Mucosa of stomach (tissue), 1 donor: ENCODE data around the gene DDX31.
A peak's percentile ranks its signal among the peaks of the same experiment; 100 is the strongest.
"Not testable (repeated sequence)": the region's sequence is repeated elsewhere in the genome, so short reads cannot be mapped to it uniquely, and the experiment has no call there.

Experiments used
- H3K27me3 ChIP-seq: one replicate; pipeline ENCODE4 v1.7.0; 2013; ENCODE audit warnings: mild to moderate bottlenecking, low read length; ENCODE audit not compliant: control insufficient read depth, insufficient read depth
- H3K36me3 ChIP-seq: one replicate; pipeline ENCODE4 v1.7.0; 2013; ENCODE audit warnings: low read length; ENCODE audit not compliant: control insufficient read depth, insufficient read depth
- H3K4me1 ChIP-seq: one replicate; pipeline ENCODE4 v1.7.0; 2013; ENCODE audit warnings: mild to moderate bottlenecking, low read length; ENCODE audit not compliant: control insufficient read depth, insufficient read depth
- H3K4me3 ChIP-seq: one replicate; pipeline ENCODE4 v1.7.0; 2013; ENCODE audit warnings: low read length
- H3K9ac ChIP-seq: one replicate; pipeline ENCODE4 v1.7.0; 2013; ENCODE audit warnings: mild to moderate bottlenecking, low read length, moderate library complexity
- H3K9me3 ChIP-seq: one replicate; pipeline ENCODE4 v1.7.0; 2013; ENCODE audit warnings: mild to moderate bottlenecking, low read length, moderate library complexity; ENCODE audit not compliant: control insufficient read depth
- donor health status: Pancreatic carcinoma.

The DDX31 gene

DNA sequence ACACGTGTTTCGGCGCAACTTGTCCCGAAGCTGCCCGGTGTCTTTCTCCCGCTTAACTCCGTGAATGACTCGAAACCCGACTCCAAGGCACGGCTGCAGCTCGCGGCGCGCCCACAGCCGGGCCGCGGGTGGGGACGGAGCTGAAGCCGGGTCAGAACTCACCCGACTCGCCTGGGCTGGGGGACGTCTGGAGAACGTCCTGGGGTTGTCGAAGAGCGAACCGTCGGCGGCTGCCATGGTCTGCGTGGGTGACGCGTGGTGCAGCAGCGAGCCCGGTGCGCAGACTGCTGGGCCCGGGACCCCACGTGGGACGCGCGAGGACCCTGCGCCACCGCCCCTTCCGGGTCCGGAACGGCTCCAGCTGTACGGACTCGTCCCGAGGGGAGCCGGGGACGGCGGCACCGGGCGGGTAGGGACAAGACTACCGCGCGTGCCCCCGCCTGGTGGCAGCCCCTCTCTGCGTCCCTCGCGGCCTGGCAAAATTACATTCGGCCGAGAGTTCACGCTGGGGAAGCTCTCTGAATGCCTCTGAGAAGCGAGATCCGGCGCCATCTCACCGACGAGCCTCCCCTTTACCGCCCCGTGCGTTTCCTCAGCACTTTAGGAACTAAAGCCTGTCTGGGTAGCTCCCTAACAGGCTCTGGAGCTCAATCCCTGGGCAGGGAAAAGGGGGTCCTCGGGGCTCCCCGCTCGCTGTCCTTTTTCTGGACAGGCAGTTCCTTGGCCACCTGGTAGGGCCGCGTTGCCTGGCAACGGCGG is at the start of gene DDX31:
Gene DDX31, minus strand, starts transcription at position 286 of the 759 bp plus-strand sequence. Its CDS starts 49 bp downstream, at position 237.
- H3K36me3 ChIP-seq, result no peaks in the 10 kb centered on the region
- peak within 1 kb of the TSS; percentile 96 for H3K9ac ChIP-seq
- H3K4me3 ChIP-seq, result peak within 1 kb of the TSS; percentile 95
- no peaks in the 10 kb centered on the region for H3K9me3 ChIP-seq
- H3K4me1 ChIP-seq, result peaks cover 27% of the 10 kb centered on the region
- H3K27me3 ChIP-seq, result no peaks in the 10 kb centered on the region

DNA sequence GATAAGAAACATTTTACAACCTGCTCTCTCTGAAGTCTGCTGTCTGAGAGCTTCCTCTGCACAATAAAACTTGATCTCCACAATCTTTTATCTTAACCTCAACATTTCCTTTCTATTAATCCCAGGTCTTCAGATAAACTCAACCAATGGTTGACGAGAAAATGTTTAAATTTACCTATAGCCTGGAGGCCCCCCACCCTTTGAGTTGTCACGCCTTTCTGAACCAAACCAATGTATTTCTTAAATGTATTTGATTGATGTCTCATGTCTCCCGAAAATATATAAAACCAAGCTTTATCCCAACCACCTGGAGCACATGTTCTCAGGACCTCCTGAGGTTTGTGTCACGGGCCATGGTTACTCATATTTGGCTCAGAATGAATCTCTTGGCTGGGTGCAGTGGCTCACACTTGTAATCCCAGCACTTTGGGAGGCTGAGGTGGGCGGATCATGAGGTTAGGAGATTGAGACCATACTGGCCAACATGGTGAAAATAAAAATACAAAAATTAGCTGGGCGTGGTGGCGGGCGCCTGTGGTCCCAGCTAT is 48.7 kb upstream of the DDX31 start:
- H3K36me3 ChIP-seq, H3K9me3 ChIP-seq, H3K4me3 ChIP-seq, H3K27me3 ChIP-seq, H3K4me1 ChIP-seq, H3K9ac ChIP-seq: not testable (repeated sequence)

DNA sequence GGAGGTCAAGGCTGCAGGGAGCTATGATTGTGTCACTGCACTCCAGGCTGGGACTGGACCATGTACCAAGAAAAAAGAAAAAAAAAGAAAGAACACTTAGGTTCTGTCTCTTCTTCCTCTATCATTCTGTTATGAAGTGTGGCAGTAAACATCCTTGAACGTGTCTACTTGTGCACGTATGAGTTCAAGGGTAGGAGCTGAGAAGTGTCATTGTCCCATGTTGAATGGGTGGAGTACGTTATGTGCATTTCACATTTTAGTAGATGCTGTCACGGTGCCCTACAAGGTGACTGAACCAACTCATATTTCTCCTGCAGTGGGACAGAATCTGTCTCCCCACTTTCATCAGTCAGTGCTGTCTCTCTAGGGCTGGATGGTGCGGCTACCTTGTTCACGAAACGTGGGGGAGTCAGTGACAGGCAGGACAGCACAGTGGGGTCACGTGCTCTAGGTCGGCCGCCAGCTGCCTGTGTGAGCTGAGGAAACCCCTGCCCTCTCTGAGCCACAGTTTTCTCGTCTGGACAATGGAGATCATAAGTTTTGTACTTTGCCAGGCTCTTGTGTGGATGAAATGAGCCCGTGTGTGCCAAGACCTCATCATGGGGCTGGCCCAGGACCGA is 47.7 kb upstream of the DDX31 start:
- no peaks in the 10 kb centered on the region for H3K4me1 ChIP-seq
- H3K27me3 ChIP-seq, result peaks cover 8% of the 10 kb centered on the region
- no peak overlapping the region for H3K4me3 ChIP-seq
- no peak overlapping the region for H3K9ac ChIP-seq
- no peaks in the 10 kb centered on the region for H3K36me3 ChIP-seq
- H3K9me3 ChIP-seq, result no peaks in the 10 kb centered on the region

DNA sequence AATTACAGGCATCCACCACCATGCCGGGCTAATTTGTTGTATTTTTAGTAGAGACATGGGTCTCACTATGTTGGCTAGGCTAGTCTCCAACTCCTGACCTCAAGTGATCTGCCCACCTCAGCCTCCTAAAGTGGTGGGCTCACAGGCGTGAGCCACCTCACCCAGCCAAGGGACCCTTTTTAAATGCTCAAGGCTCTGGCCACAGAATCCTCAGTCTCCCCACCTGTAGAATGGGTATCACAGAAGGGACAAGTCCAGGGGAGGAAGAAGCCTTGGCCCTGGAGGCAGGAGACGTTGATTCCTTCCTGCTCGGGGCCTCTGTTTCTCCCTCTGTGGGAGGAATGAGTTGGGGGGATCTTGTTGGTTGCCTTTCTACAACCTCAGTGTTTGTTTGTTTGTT is 46.2 kb upstream of the DDX31 start:
- Histone ChIP-seq H3K27me3 (peaks cover 8% of the 10 kb centered on the region), H3K36me3 (no peaks in the 10 kb centered on the region), H3K4me3 (no peak overlapping the region), H3K9me3 (no peaks in the 10 kb centered on the region), H3K9ac (no peak overlapping the region), H3K4me1 (no peaks in the 10 kb centered on the region)

DNA sequence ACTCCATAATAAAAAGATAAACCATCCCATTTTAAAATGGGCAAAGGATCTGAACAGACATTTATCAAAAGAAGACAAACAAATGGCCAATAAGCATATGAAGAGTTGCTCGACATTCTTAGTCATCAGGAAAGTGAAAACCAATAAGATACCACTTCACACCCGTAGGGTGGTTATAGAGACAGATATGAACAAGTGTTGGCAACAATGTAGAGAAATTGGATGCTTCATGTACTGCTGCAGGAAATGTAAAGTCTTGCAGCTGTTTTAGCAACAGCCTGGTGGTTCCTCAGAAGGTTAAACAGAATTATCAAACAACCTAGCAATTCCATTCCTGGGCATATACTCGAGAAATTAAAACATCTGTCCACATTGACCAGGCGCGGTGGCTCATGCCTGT is 43.0 kb upstream of the DDX31 start:
- Histone ChIP-seq H3K9ac (no peak overlapping the region), H3K4me1 (no peaks in the 10 kb centered on the region), H3K36me3 (no peaks in the 10 kb centered on the region), H3K27me3 (peaks cover 8% of the 10 kb centered on the region), H3K4me3 (no peak overlapping the region), H3K9me3 (no peaks in the 10 kb centered on the region)

DNA sequence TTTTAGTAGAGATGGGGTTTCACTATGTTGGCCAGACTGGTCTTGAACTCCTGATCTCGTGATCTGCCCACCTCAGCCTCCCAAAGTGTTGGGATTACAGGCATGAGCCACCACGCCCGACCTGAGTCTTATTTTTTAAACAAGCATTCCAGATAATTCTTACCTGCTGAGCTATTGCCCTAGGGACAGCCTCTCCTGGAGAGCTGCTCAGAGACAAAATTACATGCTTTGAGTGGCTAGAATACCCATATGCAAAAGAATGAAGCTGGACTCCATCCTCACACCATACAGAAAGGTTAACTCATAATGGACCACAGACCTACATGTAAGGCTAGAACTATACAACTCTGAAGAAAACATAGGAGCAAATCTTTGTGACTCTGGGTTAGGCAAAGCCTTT is 42.1 kb upstream of the DDX31 start:
- no peak overlapping the region for H3K9ac ChIP-seq
- no peak overlapping the region for H3K4me3 ChIP-seq
- no peaks in the 10 kb centered on the region for H3K4me1 ChIP-seq
- H3K36me3 ChIP-seq, result no peaks in the 10 kb centered on the region
- H3K27me3 ChIP-seq, result peaks cover under 1% of the 10 kb centered on the region
- no peaks in the 10 kb centered on the region for H3K9me3 ChIP-seq

DNA sequence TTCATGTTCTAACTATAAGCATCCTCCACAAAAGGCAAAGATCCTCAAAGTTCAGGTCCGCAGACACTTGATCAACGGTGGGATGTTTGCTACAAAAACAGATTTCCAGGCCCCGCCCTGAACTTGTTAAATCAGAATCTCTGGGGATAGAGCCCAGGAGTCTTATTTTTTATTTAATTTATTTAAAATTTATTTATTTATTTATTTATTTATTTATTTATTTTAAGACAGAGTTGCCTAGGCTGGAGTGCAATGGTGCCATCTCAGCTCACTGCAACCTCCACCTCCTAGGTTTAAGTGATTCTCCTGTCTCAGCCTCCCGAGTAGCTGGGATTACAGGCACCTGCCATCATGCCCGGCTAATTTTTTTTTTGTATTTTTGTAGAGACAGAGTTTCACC is 41.4 kb upstream of the DDX31 start:
- not testable (repeated sequence) for H3K4me3 ChIP-seq, H3K9me3 ChIP-seq, H3K4me1 ChIP-seq, H3K27me3 ChIP-seq, H3K36me3 ChIP-seq, H3K9ac ChIP-seq

DNA sequence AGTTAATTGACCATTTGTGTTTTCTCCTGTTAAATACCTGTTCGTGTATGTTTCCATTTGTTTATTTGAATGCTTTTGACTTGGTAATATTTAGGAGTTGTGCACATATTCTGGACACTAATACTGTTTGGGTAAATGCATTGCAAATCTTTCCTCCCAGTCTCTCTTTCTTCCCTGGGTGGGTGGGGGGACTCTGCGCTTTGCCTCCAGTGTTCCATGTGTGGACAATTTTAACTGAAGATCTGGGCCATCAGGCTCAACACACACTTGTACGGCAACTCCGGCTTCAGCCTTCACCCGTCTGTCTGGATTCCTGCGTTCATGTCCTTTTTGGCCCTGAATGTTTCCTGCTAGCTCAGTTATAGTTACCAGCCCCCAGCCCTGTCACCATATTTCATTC is 40.5 kb upstream of the DDX31 start:
- Histone ChIP-seq H3K9ac (no peak overlapping the region), H3K9me3 (no peaks in the 10 kb centered on the region), H3K27me3 (no peaks in the 10 kb centered on the region), H3K4me3 (no peak overlapping the region), H3K36me3 (no peaks in the 10 kb centered on the region), H3K4me1 (no peaks in the 10 kb centered on the region)

DNA sequence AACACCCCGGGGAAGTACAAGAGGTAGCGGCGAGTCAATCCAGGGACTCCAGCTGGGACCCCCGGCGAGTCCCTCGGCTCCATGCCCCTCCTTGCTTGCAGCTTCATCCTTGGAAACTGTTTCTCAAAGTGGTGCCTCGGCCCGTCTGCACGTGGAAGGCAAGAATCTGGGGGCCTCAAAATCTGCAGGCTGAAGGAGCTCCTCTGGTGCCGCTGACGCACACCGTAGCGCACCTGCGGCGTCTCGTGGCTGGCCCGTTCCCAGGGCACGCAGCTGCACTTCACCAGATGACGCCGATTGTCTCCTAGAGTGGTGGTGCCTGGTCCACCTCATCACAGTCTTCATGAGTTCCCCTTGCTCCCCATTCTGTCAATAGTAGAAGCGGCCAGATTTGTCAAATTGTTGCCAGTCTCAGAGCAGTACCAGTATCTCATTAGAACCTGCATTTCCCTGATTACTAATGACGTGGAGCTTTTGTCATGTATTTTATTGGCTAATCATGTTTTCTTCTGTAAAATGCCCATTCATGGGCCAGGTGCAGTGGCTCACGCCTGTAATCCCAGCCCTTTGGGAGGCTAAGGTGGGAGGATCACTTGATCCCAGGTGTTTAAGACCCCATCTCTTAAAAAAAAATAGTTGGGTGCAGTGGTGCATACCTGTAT is 39.1 kb upstream of the DDX31 start:
- Histone ChIP-seq H3K4me1 (no peaks in the 10 kb centered on the region), H3K9me3 (no peaks in the 10 kb centered on the region), H3K36me3 (no peaks in the 10 kb centered on the region), H3K9ac (no peak overlapping the region), H3K27me3 (no peaks in the 10 kb centered on the region), H3K4me3 (no peak overlapping the region)

DNA sequence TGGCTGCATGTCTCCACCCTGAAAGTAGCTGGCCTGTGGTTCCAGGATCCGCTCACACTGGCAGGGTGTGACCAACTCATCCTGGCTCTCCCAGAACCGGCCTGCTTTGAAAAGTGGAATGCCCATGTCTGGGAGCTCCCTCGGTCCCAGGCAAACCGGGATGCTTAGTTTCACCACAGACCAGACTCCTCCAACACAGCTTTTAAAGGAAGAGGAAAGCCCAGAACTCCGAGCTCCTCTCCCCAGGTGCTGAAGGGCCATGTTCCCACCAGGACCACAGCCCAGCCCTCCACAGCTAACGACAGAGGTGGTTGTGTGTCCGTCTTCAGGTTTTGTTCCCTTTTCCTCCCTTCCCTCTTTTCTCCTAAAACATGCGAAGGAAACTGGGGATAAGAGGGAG is 38.5 kb upstream of the DDX31 start:
- H3K9ac ChIP-seq, result no peak overlapping the region
- no peaks in the 10 kb centered on the region for H3K36me3 ChIP-seq
- H3K27me3 ChIP-seq, result no peaks in the 10 kb centered on the region
- H3K4me1 ChIP-seq, result peaks cover 7% of the 10 kb centered on the region
- H3K4me3 ChIP-seq, result no peak overlapping the region
- H3K9me3 ChIP-seq, result no peaks in the 10 kb centered on the region

DNA sequence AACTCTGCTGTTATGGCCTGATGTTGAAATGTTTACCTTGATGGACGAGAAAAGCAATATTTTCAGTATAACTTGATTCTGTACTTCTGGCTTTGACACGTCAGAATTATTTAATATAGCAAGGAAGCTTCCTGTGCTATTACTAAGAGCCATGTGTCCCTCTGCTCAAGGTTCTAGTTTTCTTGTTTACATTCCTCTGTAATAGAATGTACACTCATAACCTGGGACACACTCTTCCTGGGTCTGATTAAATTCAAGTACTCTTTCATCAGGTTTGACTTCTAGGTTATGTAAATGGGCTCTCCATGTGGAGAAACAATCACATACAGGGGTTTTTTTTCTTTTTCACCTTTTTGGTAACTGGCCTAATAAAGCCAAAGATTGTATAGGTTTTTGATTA is 33.6 kb upstream of the DDX31 start:
- Histone ChIP-seq H3K9me3 (no peaks in the 10 kb centered on the region), H3K4me1 (peaks cover 9% of the 10 kb centered on the region)

DNA sequence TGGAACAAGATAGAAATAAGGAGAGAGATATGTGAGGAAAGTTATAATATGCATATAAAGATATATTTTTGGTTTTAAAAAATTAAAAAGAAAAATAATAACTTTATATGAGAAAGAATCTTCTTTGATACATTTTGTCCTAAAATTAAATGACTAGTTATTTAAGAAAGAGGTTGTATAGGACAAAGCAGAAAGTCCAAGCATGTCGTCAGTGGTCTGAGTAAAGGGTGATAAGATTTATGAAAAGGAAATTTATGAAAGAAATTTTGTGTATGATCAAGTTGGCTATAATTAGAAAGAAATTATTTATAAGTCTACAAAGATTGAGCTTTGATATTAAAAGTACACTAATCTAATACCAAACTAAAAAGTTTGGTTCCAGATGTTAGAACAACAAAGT is 32.5 kb upstream of the DDX31 start:
- Histone ChIP-seq H3K4me1 (peaks cover 9% of the 10 kb centered on the region), H3K36me3 (no peaks in the 10 kb centered on the region), H3K27me3 (no peaks in the 10 kb centered on the region), H3K4me3 (no peak overlapping the region), H3K9me3 (no peaks in the 10 kb centered on the region), H3K9ac (no peak overlapping the region)

More for the DNA sequence above, 33.6 kb upstream of the DDX31 start:
- H3K36me3 ChIP-seq, result no peaks in the 10 kb centered on the region
- H3K27me3 ChIP-seq, result no peaks in the 10 kb centered on the region
- no peak overlapping the region for H3K4me3 ChIP-seq
- no peak overlapping the region for H3K9ac ChIP-seq
